Neural progenitor cell (in vitro differentiated cells): ENCODE results near the gene TMEM239. TPM values are rescaled to one million over a fixed set of nuclear protein-coding genes. Genes with fewer than 3 reads are reported as not detected.
"Not testable (repeated sequence)": the region's sequence is repeated elsewhere in the genome, so short reads cannot be mapped to it uniquely, and the experiment has no call there.

Source experiments
- DNase-seq: peaks from one replicate; pipeline ENCODE4 v3.0.0-alpha.2; 2016; ENCODE audit warnings: low spot score
- H2AFZ ChIP-seq: fragments of 200-600 bp; sonication (generic); replicated peaks from 2 replicates; pipeline ENCODE4 v1.6.1; 2016; ENCODE audit warnings: antibody characterized with exemption
- H3F3A ChIP-seq: fragments of 200-600 bp; sonication (generic); 2 replicates; pipeline ENCODE4 v1.6.1; 2016; ENCODE audit warnings: antibody characterized with exemption, low read depth
- H3K27ac ChIP-seq: fragments of 200-600 bp; sonication (generic); 2 replicates; pipeline ENCODE4 v1.5.1; 2016; ENCODE audit warnings: mild to moderate bottlenecking
- H3K27me3 ChIP-seq: fragments of 200-600 bp; sonication (generic); 2 replicates; pipeline ENCODE4 v1.6.1; 2016; ENCODE audit warnings: mild to moderate bottlenecking, moderate library complexity
- H3K36me3 ChIP-seq: fragments of 200-600 bp; sonication (generic); 2 replicates; pipeline ENCODE4 v1.5.1; 2016
- H3K4me1 ChIP-seq: fragments of 200-600 bp; sonication (generic); 2 replicates; pipeline ENCODE4 v1.6.1; 2016; ENCODE audit warnings: mixed run types
- H3K4me2 ChIP-seq: fragments of 200-600 bp; sonication (generic); 2 replicates; pipeline ENCODE4 v1.6.1; 2016
- H3K4me3 ChIP-seq: fragments of 200-600 bp; sonication (generic); 2 replicates; pipeline ENCODE4 v1.5.1; 2016
- H3K79me2 ChIP-seq: fragments of 200-600 bp; sonication (generic); 2 replicates; pipeline ENCODE4 v1.6.1; 2016; ENCODE audit warnings: low read depth
- H3K9ac ChIP-seq: fragments of 200-600 bp; sonication (generic); 2 replicates; pipeline ENCODE4 v1.6.1; 2016
- H3K9me3 ChIP-seq: fragments of 200-600 bp; sonication (generic); 2 replicates; pipeline ENCODE4 v1.5.1; 2016; ENCODE audit warnings: low read depth
- H4K20me1 ChIP-seq: fragments of 200-600 bp; sonication (generic); 2 replicates; pipeline ENCODE4 v1.6.1; 2016; ENCODE audit warnings: low read depth
- H3K27ac Mint-ChIP-seq: 3 replicates; pipeline ENCODE4 v1.8.0; 2021; ENCODE audit warnings: mixed read lengths
- H3K27me3 Mint-ChIP-seq: 2 replicates; pipeline ENCODE4 v1.8.0; 2022; ENCODE audit warnings: low read depth, mild to moderate bottlenecking, inconsistent platforms, moderate library complexity, mixed read lengths; ENCODE audit not compliant: insufficient read depth
- H3K36me3 Mint-ChIP-seq: 3 replicates; pipeline ENCODE4 v1.8.0; 2021; ENCODE audit warnings: mixed read lengths
- H3K4me1 Mint-ChIP-seq: 3 replicates; pipeline ENCODE4 v1.8.0; 2021; ENCODE audit warnings: mixed read lengths
- H3K4me3 Mint-ChIP-seq: 3 replicates; pipeline ENCODE4 v1.8.0; 2021; ENCODE audit warnings: mild to moderate bottlenecking, moderate library complexity, mixed read lengths
- H3K9me3 Mint-ChIP-seq: 3 replicates; pipeline ENCODE4 v1.8.0; 2020; ENCODE audit warnings: mixed read lengths
- EZH2 ChIP-seq: fragments of 200-600 bp; sonication (generic); IDR thresholded peaks from 2 replicates; pipeline ENCODE4 v1.6.1; 2017; ENCODE audit warnings: antibody characterized with exemption, mild to moderate bottlenecking, moderate library complexity
- EZH2phosphoT487 ChIP-seq: fragments of 200-600 bp; sonication (generic); IDR thresholded peaks from 2 replicates; pipeline ENCODE4 v1.6.1; 2017; ENCODE audit warnings: antibody characterized with exemption
- total RNA-seq: library from RNA; depleted of rRNA; stranded (reverse); fragments of >200 nt; gene quantifications from 2 replicates; pipeline ENCODE4 v1.2.3, GENCODE V29; 2015; ENCODE audit warnings: low replicate concordance
- TF ChIP-seq, protein P1 (sequence below): fragments of 200-600 bp; sonication (generic); IDR thresholded peaks from 2 replicates; pipeline ENCODE4 v1.5.1; 2017; ENCODE audit warnings: antibody characterized with exemption, mild to moderate bottlenecking

Gene TMEM239
- total RNA-seq: not detected in 2 replicates

DNA sequence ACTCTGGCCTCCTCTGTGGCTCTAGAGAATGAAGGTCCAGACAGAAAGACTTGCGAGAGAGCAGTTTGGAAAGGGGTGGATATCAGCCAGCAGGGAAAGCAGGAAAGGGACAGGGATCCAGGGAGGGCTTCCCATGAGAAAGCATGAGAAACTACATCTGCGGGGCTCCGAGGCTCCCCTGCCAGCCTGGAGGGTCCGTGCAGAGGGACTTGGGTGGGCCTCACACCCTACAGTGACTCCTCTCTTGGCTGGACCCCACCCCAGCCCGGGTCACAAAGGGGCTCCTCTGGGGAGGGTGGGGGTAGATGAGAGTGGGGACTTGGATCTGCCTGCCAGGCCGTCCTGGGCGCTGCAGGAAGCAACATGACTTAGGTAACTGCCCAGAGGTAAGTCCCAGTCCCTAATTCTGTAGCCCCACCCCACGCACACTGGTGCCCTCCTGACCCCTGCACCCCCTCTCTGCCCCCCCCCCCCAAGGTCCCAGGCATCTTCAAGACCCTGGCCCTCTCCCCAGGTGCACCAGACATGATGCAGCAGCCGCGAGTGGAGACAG lies at the start of gene TMEM239:
TMEM239 (plus strand) TSS at position 335 of the 553 bp plus-strand sequence; CDS start at position 526, 191 bp downstream.
- no peaks in the 10 kb centered on the region for H4K20me1 ChIP-seq
- H3K4me3 ChIP-seq: no peak within 1 kb of the TSS
- H3K9me3 Mint-ChIP-seq: peaks cover 27% of the 10 kb centered on the region
- peaks cover 41% of the 10 kb centered on the region for H3K27me3 ChIP-seq
- no peak within 1 kb of the TSS for H3K27ac ChIP-seq
- peaks cover 31% of the 10 kb centered on the region for H3K27me3 Mint-ChIP-seq
- no peak within 1 kb of the TSS for H2AFZ ChIP-seq
- no peak within 1 kb of the TSS for H3K27ac Mint-ChIP-seq
- no peak within 1 kb of the TSS for H3K4me2 ChIP-seq
- H3K36me3 ChIP-seq: no peaks in the 10 kb centered on the region
- no peaks in the 10 kb centered on the region for H3K79me2 ChIP-seq
- no peaks in the 10 kb centered on the region for H3K36me3 Mint-ChIP-seq
- no peaks in the 10 kb centered on the region for H3K9me3 ChIP-seq
- H3K4me3 Mint-ChIP-seq: no peak within 1 kb of the TSS
- H3K4me1 ChIP-seq: peaks cover 14% of the 10 kb centered on the region
- no peak within 1 kb of the TSS for H3K9ac ChIP-seq
- TF ChIP-seq EZH2 (no peak), EZH2phosphoT487 (no peak)
- TF ChIP-seq, protein P1, sequence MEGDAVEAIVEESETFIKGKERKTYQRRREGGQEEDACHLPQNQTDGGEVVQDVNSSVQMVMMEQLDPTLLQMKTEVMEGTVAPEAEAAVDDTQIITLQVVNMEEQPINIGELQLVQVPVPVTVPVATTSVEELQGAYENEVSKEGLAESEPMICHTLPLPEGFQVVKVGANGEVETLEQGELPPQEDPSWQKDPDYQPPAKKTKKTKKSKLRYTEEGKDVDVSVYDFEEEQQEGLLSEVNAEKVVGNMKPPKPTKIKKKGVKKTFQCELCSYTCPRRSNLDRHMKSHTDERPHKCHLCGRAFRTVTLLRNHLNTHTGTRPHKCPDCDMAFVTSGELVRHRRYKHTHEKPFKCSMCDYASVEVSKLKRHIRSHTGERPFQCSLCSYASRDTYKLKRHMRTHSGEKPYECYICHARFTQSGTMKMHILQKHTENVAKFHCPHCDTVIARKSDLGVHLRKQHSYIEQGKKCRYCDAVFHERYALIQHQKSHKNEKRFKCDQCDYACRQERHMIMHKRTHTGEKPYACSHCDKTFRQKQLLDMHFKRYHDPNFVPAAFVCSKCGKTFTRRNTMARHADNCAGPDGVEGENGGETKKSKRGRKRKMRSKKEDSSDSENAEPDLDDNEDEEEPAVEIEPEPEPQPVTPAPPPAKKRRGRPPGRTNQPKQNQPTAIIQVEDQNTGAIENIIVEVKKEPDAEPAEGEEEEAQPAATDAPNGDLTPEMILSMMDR: no peak
- peaks cover 12% of the 10 kb centered on the region for H3K4me1 Mint-ChIP-seq
- H3F3A ChIP-seq: peaks cover 11% of the 10 kb centered on the region
- DNase-seq: no peak

DNA sequence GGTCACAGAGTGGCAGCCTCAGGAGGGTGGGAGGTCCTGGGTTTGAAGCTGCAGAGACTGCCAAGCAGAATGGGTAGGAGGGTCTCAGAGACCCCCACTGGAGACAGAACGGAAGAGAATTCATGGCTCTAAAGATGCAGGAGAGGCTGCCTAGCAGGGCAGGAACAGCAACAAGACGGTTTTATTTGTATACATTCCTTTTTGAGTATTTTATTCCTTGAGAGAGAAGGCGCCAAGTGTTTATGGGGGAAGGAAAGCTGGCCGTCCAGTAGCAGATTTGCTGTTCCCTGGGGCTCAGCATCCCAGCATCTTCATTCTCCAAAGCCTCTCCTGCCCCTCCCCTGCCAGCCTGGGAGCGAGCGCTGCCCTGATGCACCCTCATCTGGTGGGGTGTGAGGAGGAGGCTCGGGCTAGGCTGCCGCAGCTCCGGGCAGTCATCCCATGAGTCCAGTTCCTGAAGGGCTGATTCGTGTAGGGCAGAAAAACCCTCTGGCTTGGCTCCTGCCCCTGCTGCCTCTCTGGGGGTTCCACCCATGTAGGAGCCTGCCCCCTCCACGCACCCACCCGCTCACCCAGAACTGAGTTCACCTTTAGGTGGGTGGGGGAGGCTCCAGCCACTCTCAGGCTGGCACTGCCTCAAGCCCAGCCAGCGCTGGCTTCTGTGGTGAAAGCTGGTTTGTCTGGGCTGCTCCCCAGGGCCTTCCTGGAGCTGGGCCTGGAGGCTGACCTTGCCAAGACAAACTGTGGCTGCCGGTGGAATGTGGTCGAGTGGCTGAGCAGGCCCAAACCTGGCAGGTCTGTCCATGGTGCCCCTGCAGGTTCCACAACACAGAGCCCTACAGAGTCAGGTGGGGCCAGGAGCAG lies 48.2 kb upstream of the TMEM239 start:
- Histone ChIP-seq H3K9me3 (no peaks in the 10 kb centered on the region), H3K4me2 (no peak overlapping the region), H3K79me2 (no peaks in the 10 kb centered on the region), H3K27ac (no peak overlapping the region), H2AFZ (no peak overlapping the region), H3K4me3 (no peak overlapping the region), H3K36me3 (no peaks in the 10 kb centered on the region), H3K4me1 (peaks cover under 1% of the 10 kb centered on the region), H3K27me3 (no peaks in the 10 kb centered on the region), H4K20me1 (no peaks in the 10 kb centered on the region), H3F3A (no peaks in the 10 kb centered on the region), H3K9ac (no peak overlapping the region)
- Mint-ChIP-seq H3K9me3 (no peaks in the 10 kb centered on the region), H3K4me1 (no peaks in the 10 kb centered on the region), H3K27ac (no peak overlapping the region), H3K4me3 (no peak overlapping the region), H3K36me3 (no peaks in the 10 kb centered on the region), H3K27me3 (peaks cover 2% of the 10 kb centered on the region)
- no peak for DNase-seq
- TF ChIP-seq EZH2 (no peak), EZH2phosphoT487 (no peak)
- TF ChIP-seq, protein P1: no peak

DNA sequence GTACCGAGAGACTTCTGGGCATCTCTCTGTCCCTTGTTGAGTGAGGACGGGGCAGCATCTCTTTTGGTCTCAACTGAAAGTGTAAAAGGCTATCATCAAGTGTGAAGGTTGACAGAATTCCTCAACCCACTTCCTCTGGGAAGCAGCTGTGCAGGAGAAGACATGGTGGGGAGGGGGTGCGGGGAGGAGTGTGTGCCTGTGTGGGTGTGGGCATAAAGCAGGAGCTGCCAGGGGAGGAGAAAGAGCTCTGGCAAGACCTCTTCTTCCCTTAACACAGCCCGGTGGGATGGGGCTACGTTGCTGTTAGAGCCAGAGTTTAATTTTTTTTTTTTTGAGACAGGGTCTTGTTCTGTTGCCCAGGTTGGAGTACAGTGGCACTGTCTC lies 47.5 kb upstream of the TMEM239 start:
- no peaks in the 10 kb centered on the region for H3K79me2 ChIP-seq
- no peak overlapping the region for H2AFZ ChIP-seq
- H3K27me3 ChIP-seq: no peaks in the 10 kb centered on the region
- no peaks in the 10 kb centered on the region for H3K36me3 Mint-ChIP-seq
- no peaks in the 10 kb centered on the region for H3K9me3 ChIP-seq
- no peaks in the 10 kb centered on the region for H3K9me3 Mint-ChIP-seq
- H3K27me3 Mint-ChIP-seq: peaks cover 2% of the 10 kb centered on the region
- H3K27ac ChIP-seq: no peak overlapping the region
- no peaks in the 10 kb centered on the region for H4K20me1 ChIP-seq
- H3K4me1 ChIP-seq: no peaks in the 10 kb centered on the region
- no peaks in the 10 kb centered on the region for H3K4me1 Mint-ChIP-seq
- H3K27ac Mint-ChIP-seq: no peak overlapping the region
- H3K36me3 ChIP-seq: no peaks in the 10 kb centered on the region
- H3K4me3 Mint-ChIP-seq: no peak overlapping the region
- no peak overlapping the region for H3K4me2 ChIP-seq
- DNase-seq: no peak
- H3F3A ChIP-seq: no peaks in the 10 kb centered on the region
- TF ChIP-seq EZH2: no peak
- no peak overlapping the region for H3K9ac ChIP-seq
- no peak overlapping the region for H3K4me3 ChIP-seq

DNA sequence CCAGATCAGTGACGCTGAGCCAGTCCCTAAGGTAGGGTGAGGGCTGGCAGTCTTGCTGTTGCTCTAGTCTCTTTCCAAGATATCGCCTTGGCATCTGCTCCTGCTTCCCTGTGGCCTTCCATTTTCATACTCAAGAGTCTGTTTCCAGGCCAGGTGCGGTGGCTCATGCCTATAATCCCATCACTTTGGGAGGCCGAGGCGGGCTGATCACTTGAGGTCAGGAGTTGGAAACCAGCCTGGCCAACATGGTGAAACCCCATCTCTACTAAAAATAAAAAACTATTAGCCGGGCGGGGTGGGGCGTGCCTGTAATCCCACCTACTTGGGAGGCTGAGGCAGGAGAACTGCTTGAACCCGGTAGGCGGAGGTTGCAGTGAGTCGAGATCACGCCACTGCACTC lies 46.1 kb upstream of the TMEM239 start:
- H2AFZ ChIP-seq, H3K27ac Mint-ChIP-seq, H3K79me2 ChIP-seq, DNase-seq, H3K4me1 Mint-ChIP-seq, H3K4me3 Mint-ChIP-seq, H3K9me3 ChIP-seq, H3K4me3 ChIP-seq, H3K27me3 Mint-ChIP-seq, H3K36me3 ChIP-seq, H3K36me3 Mint-ChIP-seq, H3K9ac ChIP-seq, H3K27ac ChIP-seq, H3F3A ChIP-seq, H3K9me3 Mint-ChIP-seq, H3K4me1 ChIP-seq, H3K27me3 ChIP-seq, H4K20me1 ChIP-seq, H3K4me2 ChIP-seq: not testable (repeated sequence)
